ENCODE results near the gene MMP17.

DNA sequence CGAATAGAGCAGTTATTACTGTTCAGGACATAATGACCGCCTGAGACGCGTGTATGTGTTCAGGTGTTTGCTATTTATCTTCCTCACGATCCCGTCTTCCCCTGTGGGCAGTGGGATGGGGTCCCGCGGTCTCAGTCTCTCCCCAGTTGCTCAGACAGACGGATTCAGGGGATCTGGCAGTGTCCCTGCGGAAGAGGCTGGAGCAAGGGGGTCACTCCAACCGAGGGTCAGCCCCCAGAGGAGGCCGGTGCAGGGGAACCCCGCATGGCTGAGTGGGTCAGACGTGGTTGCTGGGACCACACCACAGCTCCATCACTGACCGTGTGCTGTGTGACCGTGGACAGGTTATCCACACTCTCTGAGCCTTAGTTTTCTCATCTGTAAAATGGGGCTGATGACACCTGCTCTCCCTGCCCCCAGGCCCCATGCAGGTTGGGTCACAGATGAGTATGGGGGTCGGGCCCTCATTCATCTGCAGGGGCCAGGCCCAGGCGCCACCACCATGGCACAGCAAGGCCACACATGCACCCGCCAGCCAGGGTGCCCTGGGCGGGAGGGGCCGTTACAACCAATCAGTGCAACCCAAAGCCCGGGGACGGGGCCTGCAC is 5.2 kb downstream of the MMP17 start:
- TF ChIP-seq, protein P1, sequence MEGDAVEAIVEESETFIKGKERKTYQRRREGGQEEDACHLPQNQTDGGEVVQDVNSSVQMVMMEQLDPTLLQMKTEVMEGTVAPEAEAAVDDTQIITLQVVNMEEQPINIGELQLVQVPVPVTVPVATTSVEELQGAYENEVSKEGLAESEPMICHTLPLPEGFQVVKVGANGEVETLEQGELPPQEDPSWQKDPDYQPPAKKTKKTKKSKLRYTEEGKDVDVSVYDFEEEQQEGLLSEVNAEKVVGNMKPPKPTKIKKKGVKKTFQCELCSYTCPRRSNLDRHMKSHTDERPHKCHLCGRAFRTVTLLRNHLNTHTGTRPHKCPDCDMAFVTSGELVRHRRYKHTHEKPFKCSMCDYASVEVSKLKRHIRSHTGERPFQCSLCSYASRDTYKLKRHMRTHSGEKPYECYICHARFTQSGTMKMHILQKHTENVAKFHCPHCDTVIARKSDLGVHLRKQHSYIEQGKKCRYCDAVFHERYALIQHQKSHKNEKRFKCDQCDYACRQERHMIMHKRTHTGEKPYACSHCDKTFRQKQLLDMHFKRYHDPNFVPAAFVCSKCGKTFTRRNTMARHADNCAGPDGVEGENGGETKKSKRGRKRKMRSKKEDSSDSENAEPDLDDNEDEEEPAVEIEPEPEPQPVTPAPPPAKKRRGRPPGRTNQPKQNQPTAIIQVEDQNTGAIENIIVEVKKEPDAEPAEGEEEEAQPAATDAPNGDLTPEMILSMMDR (IDR thresholded peaks at IDR 0.05): no peak
- no peak for TF ChIP-seq POLR2A (IDR thresholded peaks at IDR 0.05)

Measured in thyroid gland (tissue), 4 donors.